GM18909 (cell line): ENCODE results near the gene LATS2.
A peak's percentile ranks its signal among the peaks of the same experiment; 100 is the strongest.
"Not testable (repeated sequence)": the region's sequence is repeated elsewhere in the genome, so short reads cannot be mapped to it uniquely, and the experiment has no call there.

Experiments used
- ATAC-seq: cut with Tn5 transposase; IDR thresholded peaks from one replicate; pipeline ENCODE4 v1.9.1; 2021; ENCODE audit warnings: mild to moderate bottlenecking; ENCODE audit not compliant: unreplicated experiment, poor library complexity

The LATS2 gene

DNA sequence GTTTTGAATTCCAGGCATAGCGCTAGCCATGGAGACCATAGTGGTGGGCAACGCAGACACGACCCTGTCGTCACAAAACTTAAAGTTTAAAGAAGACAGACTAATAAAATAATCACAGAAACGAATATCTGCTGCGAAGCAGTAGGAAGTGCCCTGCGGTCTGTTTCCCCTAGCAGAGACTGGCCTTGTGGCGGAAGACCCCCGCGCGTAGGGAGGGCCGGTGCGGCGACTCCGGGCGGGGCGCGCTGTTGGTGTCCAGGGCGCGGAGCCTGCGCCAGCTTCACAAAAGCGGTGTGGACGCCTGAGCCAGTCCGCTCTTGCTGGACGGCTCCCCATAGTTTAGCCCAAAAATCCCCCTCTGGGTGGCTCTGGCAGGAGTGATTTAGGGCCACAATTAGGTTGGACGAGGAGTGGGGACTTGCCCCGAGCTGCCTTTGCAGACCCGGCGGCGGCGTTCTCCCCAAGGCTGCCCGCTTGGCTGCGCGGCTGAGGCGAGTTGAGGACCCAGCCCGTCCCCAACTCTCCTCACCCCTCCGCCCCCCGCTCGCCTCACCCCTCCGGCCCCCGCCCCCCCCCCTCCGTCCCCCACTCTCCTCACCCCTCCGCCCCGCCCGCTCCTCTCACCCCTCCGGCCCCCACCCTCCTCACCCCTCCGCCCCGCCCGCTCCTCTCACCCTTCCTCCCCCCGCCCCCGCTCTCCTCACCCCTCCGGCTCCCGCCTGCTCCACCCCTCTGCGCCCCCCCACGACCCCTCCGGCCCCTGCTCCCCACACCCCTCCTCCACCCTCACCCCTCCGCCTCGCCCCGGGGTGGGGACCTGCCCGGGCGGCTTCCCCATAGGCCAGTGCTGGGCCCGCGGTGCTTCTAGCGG is 14.2 kb upstream of the LATS2 start:
- ATAC-seq = peak; percentile 41

DNA sequence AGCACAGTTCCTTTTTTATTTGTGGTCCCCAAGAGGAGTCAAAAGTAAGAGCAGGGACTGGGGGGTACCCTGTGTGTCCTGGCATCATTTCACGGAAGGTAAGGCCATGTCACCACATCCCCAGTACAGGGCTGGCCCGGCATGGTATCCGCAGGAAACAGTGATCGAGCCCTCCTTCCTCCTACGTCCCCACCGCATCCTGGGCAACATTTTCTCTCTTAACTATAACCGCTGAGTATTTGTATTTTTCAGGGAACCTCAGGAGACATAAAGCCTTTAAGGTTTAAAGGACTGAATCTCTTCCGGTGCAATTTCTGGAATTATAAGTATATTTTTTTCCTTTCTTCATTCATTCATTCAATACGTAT is 13.6 kb upstream of the LATS2 start:
- ATAC-seq = peak; percentile 42

DNA sequence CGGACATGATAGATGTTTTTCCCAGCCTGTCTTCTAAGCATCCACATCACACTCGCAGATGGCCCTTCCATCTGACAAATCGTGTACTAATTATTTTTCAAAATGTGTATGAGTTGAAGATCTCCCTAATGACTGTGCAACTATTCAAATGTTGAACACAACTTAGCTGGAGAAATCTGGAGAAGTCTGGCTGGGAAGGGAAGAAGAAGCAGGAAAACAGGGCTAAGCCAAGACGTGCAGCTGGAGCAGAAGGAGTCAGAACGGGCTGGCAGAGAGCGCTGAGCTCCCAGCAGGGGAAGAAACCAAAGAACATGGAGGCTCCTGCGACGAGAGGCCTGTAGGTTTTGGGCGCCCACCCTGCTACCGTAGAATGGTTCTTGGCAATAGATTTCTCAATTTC is 13.2 kb upstream of the LATS2 start:
- no peak for ATAC-seq

GRCh38 chr13:21071924-21072323 is 10.5 kb upstream of the LATS2 start:
- ATAC-seq = no peak

DNA sequence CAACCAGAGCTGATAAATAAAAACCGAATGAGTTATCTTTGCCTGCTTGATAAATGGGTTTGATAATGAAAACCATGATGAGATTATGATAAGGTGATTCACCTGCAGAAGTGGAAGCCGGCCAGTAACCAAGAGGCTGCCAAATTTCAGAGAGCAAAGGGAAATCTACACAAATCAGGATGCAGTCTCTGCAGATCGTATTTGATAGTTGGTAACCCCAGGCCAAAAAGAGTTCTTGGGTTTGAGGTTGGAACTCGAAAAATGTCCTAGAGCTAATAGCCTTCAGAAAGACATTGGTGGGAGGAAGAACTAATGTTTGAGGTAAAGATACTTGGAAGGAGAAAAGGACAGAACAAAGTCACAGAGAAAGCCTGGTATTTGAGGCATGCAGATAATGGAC is 9.6 kb upstream of the LATS2 start:
- ATAC-seq = no peak

DNA sequence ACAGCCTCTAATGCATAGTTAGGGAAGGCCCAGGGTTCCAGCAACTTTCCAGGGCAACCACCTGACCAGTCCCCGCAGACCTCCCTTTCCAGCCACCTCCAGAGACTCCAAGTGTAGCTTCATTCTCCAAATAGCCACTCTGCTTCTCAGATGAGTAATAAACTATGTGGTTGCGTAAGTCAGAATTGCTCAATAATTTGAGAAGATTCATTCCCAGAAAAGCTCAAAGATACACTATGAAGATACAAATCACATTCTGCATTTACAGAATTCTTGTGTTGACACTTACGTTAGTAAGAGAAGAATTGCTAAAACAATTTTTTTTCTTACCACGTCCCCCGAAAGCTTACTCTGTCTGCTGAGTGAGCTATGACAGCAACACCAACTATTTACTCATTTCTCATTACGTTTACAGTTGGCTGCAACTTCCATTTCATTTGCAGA is 8.2 kb upstream of the LATS2 start:
- no peak for ATAC-seq

DNA sequence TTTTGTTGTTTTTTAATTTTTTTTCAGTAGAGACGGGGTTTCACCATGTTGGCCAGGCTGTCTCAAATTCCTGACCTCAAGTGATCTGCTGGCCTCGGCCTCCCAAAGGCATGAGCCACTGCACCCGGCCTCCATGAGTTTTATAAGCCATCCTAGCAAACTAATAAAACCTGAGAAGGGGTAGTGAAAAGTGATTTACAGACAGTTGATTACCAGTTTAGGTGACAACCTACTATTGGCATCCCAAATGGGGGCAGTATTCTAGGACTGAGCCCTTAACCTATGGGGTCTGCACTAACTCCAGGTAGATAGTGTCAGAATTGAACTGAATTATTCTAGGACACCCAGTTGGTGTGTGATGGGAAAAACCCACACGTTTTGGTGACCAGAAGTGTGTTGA is 6.5 kb upstream of the LATS2 start:
- no peak for ATAC-seq

DNA sequence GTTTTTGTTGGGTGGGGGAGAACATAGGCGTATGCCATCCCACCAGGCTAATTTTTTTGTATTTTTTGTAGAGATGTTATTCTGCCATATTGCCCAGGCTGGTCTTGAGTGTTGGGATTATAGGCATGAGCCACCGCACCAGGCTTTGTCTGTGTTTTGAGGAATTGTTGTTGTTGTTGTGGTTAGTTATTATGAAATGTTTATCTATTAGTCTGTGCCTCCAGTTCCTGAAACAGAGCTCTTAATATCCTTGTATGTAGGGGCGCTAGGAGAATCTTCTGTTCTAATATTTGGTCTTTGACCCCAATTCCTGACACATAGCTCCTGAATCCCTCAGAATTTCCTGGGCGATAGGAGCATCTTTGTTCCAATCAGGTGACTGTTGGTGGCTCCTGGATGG is 5.6 kb upstream of the LATS2 start:
- no peak for ATAC-seq

DNA sequence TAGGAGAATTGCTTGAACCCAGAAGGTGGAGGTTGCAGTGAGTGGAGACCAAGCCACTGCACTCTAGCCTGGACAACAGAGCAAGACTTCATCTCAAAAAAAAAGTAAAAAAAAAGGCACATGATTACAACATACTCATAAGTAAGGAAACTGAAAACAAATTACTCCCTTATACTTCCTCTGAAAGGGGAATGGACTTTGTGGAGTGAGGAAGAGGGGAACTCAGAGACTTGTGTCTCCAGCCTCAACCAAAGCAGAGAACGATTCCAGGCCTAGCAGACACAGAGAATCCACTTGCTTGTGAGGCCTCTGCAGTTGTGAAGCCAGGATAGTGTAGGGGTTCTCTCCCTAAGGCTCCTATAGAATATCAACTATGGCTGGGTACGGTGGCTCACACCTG is 4.3 kb upstream of the LATS2 start:
- no peak for ATAC-seq

- ATAC-seq = no peak
Measured at GRCh38 chr13:21063031-21063430, 1.6 kb upstream of the LATS2 start.

- ATAC-seq = peak; percentile 26
Measured at GRCh38 chr13:21060338-21061028, 903 bp downstream of the LATS2 start.

DNA sequence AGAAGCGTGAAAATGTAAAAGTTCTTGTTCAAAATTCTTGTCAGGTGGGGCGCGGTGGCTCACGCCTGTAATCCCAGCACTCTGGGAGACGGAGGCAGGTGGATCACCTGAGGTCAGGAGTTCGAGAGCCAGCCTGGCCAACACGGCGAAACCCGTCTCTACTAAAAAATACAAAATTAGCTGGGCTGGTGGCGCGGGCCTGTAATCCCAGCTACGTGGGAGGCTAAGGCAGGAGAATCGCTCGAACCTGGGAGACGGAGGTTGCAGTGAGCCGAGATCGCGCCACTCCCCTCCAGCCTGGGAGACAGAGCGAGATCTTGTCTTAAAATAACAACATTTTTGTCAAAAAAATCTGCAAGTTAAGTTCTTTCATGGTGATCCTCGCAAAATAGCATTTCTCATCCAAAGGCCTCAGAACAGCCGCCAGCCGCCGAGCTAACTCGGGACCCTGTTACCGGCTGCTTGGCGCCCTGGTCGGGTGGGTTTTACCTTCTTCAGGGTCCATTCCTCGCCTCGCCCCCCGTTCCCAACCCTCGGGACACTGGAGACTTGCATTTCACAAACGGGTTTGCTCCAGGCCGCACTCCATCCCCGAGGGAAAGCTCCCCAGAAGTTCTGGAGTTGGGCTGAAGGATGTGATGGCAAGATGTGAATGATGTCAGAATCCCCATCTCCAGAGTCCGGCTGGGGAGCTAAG is 1.6 kb downstream of the LATS2 start:
- ATAC-seq = no peak

DNA sequence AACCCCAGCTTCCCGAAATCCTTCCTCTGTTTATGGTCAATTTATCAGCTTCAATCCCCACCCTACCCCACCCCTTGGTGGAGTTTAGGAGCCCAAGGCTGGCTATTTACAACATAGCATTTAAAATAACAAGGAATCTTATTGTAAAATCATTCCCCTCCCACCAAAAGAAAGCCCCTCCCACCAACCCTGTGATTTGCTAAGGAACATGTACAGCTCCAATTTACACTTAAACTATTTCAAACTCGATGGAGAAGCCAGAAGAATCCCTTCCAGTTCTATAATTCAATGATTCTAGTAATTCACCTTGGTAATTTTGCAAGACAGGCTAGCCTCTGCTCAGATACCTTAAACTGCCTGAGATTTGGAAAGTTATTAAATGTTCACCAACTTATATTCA is 3.0 kb downstream of the LATS2 start:
- no peak for ATAC-seq

- no peak for ATAC-seq
Measured at GRCh38 chr13:21055511-21056045, 5.8 kb downstream of the LATS2 start.

- ATAC-seq = no peak
Measured at GRCh38 chr13:21055016-21055415, 6.4 kb downstream of the LATS2 start.

DNA sequence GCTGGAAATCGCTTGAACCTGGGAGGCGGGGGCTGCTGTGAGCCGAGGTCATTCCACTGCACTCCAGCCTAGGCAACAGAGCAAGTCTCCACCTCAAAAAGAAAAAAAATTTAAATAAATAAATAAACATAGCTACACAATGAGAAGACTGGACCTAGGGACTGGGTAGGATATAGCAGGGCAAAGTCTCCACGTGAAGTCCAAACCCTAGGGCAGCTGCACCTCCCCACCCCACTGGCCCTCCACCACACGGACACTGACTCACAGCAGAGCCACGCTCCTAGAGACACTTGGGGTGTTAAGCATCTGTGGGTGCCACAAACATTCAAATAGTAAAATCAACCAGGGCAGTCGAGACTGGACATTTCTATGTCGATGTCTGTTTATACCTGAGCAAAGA is 7.1 kb downstream of the LATS2 start:
- ATAC-seq = no peak

DNA sequence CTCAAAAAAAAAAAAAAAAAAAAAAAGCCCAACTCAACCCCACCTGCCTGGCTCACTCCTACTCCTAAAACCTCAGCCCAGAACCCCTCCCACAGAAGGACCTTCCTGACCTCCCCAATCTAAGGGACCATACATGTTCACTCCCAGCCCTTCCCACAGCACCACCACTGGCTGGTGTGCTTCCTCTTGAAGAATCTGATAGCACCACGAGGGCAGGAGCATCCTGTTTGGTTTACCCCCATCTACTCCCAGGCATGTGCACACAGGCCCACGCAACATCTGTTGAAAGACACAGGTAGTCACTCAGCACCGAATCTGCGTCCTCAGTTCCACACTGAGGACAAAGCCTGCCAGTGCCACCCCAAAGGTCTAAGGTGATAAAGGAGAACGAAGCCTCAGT is 8.2 kb downstream of the LATS2 start:
- ATAC-seq = no peak

GRCh38 chr13:21051675-21052074 is 9.7 kb downstream of the LATS2 start:
- no peak for ATAC-seq

DNA sequence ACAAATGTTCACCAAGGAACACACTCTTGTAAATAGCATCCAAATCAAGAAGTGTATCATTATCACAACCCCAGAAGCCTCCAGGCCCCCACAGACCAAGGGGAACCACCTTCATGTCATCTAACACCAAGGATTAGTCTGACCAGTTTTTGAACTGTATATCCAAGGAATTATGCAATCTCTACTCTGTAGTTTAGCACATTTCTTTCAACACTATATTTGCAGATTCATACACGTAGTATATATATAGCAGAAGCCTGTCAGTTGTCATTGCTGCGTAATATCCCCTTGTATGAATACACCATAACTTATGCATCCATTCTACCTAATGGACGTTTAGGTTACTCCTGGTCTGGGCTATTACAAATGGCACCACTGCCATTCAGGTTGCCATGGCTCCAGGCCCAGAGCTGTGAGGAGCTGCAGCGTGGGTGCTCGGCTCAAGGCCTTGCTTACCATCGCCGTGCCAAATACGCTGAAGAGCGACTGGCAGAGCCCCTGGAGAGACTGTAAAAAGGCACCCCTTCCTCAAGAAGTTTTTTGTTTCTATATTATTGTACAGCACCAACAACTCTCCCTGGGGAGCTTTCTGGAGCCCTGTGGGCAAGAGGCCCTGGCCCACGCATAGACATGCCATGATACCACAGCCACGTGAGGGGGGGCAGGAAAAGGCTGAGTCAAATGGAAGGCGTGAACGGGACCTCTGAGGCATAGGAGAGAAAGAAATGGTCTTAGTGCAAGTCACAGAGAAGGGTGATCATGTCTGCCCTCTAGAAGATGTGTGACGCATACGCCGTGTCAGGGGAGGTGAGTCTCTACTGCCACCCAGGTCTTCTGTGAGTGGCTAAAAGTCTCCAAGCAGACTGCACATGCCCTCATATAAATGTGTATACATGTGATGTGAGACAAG is 10.8 kb downstream of the LATS2 start:
- no peak for ATAC-seq

DNA sequence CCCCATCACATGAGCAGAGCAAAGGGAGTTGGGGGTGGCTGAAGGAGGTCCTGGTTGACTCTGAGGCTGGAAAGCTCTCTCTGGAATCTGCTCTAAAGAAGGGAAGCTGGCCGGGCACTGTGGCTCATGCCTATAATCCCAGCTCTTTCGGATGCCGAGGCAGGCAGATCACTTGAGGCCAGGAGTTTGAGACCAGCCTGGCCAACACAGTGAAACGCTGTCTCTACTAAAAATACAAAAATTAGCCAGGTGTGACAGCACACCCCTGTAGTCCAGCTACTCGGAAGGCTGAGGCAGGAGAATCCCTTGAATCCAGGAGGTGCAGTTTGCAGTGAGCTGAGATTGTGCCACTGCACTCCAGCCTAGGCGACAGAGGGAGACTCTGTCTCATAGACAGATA is 11.7 kb downstream of the LATS2 start:
- ATAC-seq = not testable (repeated sequence)
